ENCODE measurements around the gene RTP5. TPM values are rescaled to one million over a fixed set of nuclear protein-coding genes. Genes with fewer than 3 reads are reported as not detected.
"Not testable (repeated sequence)": the region's sequence is repeated elsewhere in the genome, so short reads cannot be mapped to it uniquely, and the experiment has no call there.

RTP5 gene
- not detected in 2 replicates for total RNA-seq
- not detected in 2 replicates for polyA plus RNA-seq
- polyA plus RNA-seq (2012): not detected in 2 replicates
- not detected in 2 replicates for polyA minus RNA-seq (ENCODE audit: low replicate concordance)

DNA sequence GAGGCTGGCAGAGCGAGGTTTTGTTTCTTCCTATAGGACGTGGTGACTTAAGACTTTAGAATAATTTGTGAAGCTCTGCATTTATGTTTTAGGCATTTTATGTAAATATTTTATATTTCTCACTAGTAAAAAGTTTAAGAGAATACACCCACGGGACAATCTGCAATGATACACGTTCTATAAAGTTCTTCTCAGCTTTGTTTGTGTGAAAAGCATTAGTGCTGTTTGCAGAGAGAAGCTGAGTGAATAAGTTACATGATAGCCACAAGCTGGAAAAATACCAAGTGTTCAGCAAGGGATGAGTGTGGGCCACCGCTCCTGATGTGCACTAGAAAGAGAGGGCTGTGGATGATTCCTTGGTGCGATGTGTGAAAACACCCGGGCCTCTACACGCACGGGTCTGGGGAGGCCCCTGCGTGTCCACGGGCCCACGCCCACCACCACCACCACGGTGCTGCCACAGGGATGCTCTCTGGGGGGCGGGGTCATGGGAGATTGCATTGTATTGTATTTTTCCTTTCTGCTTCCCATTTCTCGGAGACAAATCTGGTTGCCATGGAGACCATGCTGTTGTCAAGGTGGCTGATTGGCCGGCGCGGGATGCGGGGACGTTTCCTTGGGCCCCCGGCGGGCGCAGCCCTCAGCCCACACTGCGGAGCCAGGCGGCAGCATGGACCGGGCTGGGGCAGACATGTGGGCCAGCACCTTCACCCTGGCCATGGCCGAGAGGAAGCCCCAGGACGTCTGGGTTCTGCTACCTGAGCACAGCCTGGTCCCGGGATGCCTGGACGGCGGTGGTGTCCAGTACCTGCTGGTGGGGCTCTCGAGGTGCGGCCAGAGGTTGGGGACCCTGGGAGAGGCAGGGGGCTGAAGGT, at the start of gene RTP5:
TSS of gene RTP5 (plus strand) at position 643 of the 875 bp plus-strand sequence. CDS start at position 671, 28 bp downstream.
- no peak within 1 kb of the TSS for H3K27ac ChIP-seq (ENCODE audit: insufficient read depth, low read length)
- no peaks in the 10 kb centered on the region for H4K20me1 ChIP-seq (ENCODE audit: control insufficient read depth, extremely low read depth, insufficient read depth, low read length)
- H3K79me2 ChIP-seq (ENCODE audit: control insufficient read depth, insufficient read depth, low read length): no peaks in the 10 kb centered on the region
- H3K4me2 ChIP-seq (ENCODE audit: extremely low read depth, insufficient read depth, low read length): no peak within 1 kb of the TSS
- no peak for TF ChIP-seq EZH2 (IDR thresholded peaks at IDR 0.05; ENCODE audit: low read length, missing control alignments)
- TF ChIP-seq, protein P1, sequence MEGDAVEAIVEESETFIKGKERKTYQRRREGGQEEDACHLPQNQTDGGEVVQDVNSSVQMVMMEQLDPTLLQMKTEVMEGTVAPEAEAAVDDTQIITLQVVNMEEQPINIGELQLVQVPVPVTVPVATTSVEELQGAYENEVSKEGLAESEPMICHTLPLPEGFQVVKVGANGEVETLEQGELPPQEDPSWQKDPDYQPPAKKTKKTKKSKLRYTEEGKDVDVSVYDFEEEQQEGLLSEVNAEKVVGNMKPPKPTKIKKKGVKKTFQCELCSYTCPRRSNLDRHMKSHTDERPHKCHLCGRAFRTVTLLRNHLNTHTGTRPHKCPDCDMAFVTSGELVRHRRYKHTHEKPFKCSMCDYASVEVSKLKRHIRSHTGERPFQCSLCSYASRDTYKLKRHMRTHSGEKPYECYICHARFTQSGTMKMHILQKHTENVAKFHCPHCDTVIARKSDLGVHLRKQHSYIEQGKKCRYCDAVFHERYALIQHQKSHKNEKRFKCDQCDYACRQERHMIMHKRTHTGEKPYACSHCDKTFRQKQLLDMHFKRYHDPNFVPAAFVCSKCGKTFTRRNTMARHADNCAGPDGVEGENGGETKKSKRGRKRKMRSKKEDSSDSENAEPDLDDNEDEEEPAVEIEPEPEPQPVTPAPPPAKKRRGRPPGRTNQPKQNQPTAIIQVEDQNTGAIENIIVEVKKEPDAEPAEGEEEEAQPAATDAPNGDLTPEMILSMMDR (conservative IDR thresholded peaks at IDR 0.05 in 1 of 2, IDR thresholded peaks at IDR 0.05 in 1 of 2; ENCODE audit: low read depth in 1 of 2, low read length in 2 of 2): no peak
- H3K9me3 ChIP-seq (ENCODE audit: control insufficient read depth, insufficient read depth, low read depth, low read length): no peaks in the 10 kb centered on the region
- H3K36me3 ChIP-seq (ENCODE audit: control insufficient read depth, insufficient read depth, low read length): no peaks in the 10 kb centered on the region
- H3K4me1 ChIP-seq (ENCODE audit: control insufficient read depth, extremely low read depth, insufficient read depth, low read length): no peaks in the 10 kb centered on the region
- peaks cover 29% of the 10 kb centered on the region for H3K27me3 ChIP-seq (ENCODE audit: control insufficient read depth, insufficient read depth, low read length)
- H2AFZ ChIP-seq (ENCODE audit: low read length): no peak within 1 kb of the TSS
- no peak within 1 kb of the TSS for H3K4me3 ChIP-seq (replicated peaks in 1 of 4; ENCODE audit: control extremely low read depth in 1 of 4, insufficient read depth in 1 of 4, low read depth in 3 of 4, low read length in 4 of 4)
- no peak within 1 kb of the TSS for H3K9ac ChIP-seq (ENCODE audit: insufficient read depth, low read length)
- DNase-seq (ENCODE audit: low read depth in 2 of 2): no peak

GRCh38 chr2:241819947-241820624, 49.4 kb upstream of the RTP5 start:
- H4K20me1 ChIP-seq (ENCODE audit: control insufficient read depth, extremely low read depth, insufficient read depth, low read length); H2AFZ ChIP-seq (ENCODE audit: low read length); H3K4me2 ChIP-seq (ENCODE audit: extremely low read depth, insufficient read depth, low read length); DNase-seq (ENCODE audit: low read depth in 2 of 2); H3K4me1 ChIP-seq (ENCODE audit: control insufficient read depth, extremely low read depth, insufficient read depth, low read length); H3K9ac ChIP-seq (ENCODE audit: insufficient read depth, low read length); H3K9me3 ChIP-seq (ENCODE audit: control insufficient read depth, insufficient read depth, low read depth, low read length); H3K27ac ChIP-seq (ENCODE audit: insufficient read depth, low read length); H3K4me3 ChIP-seq (replicated peaks in 1 of 4; ENCODE audit: control extremely low read depth in 1 of 4, insufficient read depth in 1 of 4, low read depth in 3 of 4, low read length in 4 of 4); H3K79me2 ChIP-seq (ENCODE audit: control insufficient read depth, insufficient read depth, low read length); H3K27me3 ChIP-seq (ENCODE audit: control insufficient read depth, insufficient read depth, low read length); H3K36me3 ChIP-seq (ENCODE audit: control insufficient read depth, insufficient read depth, low read length): not testable (repeated sequence)

GRCh38 chr2:241820625-241821384, 48.7 kb upstream of the RTP5 start:
- H3K79me2 ChIP-seq (ENCODE audit: control insufficient read depth, insufficient read depth, low read length): no peaks in the 10 kb centered on the region
- no peaks in the 10 kb centered on the region for H3K36me3 ChIP-seq (ENCODE audit: control insufficient read depth, insufficient read depth, low read length)
- H3K27ac ChIP-seq (ENCODE audit: insufficient read depth, low read length): no peak overlapping the region
- H2AFZ ChIP-seq (ENCODE audit: low read length): no peak overlapping the region
- TF ChIP-seq, protein P1 (conservative IDR thresholded peaks at IDR 0.05 in 1 of 2, IDR thresholded peaks at IDR 0.05 in 1 of 2; ENCODE audit: low read depth in 1 of 2, low read length in 2 of 2): no peak
- no peak for TF ChIP-seq EZH2 (IDR thresholded peaks at IDR 0.05; ENCODE audit: low read length, missing control alignments)
- H3K9ac ChIP-seq (ENCODE audit: insufficient read depth, low read length): no peak overlapping the region
- no peak for DNase-seq (ENCODE audit: low read depth in 2 of 2)
- no peaks in the 10 kb centered on the region for H4K20me1 ChIP-seq (ENCODE audit: control insufficient read depth, extremely low read depth, insufficient read depth, low read length)
- no peak overlapping the region for H3K4me2 ChIP-seq (ENCODE audit: extremely low read depth, insufficient read depth, low read length)
- H3K27me3 ChIP-seq (ENCODE audit: control insufficient read depth, insufficient read depth, low read length): no peaks in the 10 kb centered on the region
- H3K9me3 ChIP-seq (ENCODE audit: control insufficient read depth, insufficient read depth, low read depth, low read length): no peaks in the 10 kb centered on the region
- H3K4me3 ChIP-seq (replicated peaks in 1 of 4; ENCODE audit: control extremely low read depth in 1 of 4, insufficient read depth in 1 of 4, low read depth in 3 of 4, low read length in 4 of 4): no peak overlapping the region
- H3K4me1 ChIP-seq (ENCODE audit: control insufficient read depth, extremely low read depth, insufficient read depth, low read length): no peaks in the 10 kb centered on the region

All from fibroblast of lung (primary cell).